Adrenal gland (tissue), 5 donors: Measurements from ENCODE around the gene ZW10.

Source experiments
- POLR2A ChIP-seq, 2 donors: fragments of 450-650 bp; IDR thresholded peaks; one replicate each; pipeline ENCODE4 v1.6.1; 2017; ENCODE audit warnings: antibody characterized with exemption in 2 of 2, mild to moderate bottlenecking in 2 of 2, moderate library complexity in 1 of 2
- TF ChIP-seq, protein P1 (sequence below), 6 experiments: fragments of 450-650 bp in 4 of 6; fragments of 200-600 bp in 2 of 6; sonication (generic) in 1 of 6; IDR thresholded peaks; 1 replicate in 5 of 6; 2 replicates in 1 of 6; pipeline versions ENCODE4 v1.5.1 to v1.8.0; 2016 to 2021; ENCODE audit warnings: antibody characterized with exemption in 6 of 6, mild to moderate bottlenecking in 2 of 6, moderate library complexity in 1 of 6
- donor health status: DM: no; HTN: no; CAD: no.

DNA sequence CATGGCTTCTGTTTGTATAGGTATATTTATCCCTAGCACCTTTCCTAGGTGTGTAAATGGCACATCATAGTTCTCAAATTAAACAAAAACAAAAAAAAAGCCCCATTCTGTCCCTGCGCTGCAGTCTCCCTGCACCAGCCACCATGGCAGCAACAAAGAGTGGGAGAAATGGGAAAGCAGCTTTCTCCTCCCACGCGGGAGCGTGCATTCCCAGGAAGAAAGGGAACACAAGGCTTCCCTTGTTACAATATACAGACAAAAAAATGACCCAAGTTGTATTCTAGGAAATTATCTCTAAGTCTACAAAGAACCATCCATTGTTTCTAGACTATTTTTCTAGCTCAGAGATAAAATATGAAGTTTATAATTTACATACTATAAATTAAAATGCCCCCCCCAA, 51.3 kb downstream of the ZW10 start:
- TF ChIP-seq, protein P1, sequence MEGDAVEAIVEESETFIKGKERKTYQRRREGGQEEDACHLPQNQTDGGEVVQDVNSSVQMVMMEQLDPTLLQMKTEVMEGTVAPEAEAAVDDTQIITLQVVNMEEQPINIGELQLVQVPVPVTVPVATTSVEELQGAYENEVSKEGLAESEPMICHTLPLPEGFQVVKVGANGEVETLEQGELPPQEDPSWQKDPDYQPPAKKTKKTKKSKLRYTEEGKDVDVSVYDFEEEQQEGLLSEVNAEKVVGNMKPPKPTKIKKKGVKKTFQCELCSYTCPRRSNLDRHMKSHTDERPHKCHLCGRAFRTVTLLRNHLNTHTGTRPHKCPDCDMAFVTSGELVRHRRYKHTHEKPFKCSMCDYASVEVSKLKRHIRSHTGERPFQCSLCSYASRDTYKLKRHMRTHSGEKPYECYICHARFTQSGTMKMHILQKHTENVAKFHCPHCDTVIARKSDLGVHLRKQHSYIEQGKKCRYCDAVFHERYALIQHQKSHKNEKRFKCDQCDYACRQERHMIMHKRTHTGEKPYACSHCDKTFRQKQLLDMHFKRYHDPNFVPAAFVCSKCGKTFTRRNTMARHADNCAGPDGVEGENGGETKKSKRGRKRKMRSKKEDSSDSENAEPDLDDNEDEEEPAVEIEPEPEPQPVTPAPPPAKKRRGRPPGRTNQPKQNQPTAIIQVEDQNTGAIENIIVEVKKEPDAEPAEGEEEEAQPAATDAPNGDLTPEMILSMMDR (IDR thresholded peaks at IDR 0.05): no peak
- TF ChIP-seq POLR2A (IDR thresholded peaks at IDR 0.05): no peak
